Activated CD4-positive, alpha-beta T cell treated with anti-CD3 and anti-CD28 coated beads, Interleukin-2, Interleukin-6, amounts not matched to agents 100 ng/mL and 50 ng/mL, durations not matched to agents 16 hours and 8 hours (primary cell): ENCODE results near the gene ELMO1.

Experiments used
- DNase-seq: peaks from one replicate; pipeline ENCODE4 v3.0.0-alpha.2; 2020

The ELMO1 gene

GRCh38 chr7:37112876-37113275 is 335.8 kb downstream of the ELMO1 start:
- no peak for DNase-seq

GRCh38 chr7:37112218-37112617 is 336.4 kb downstream of the ELMO1 start:
- DNase-seq = no peak

GRCh38 chr7:37111459-37111858 is 337.2 kb downstream of the ELMO1 start:
- no peak for DNase-seq

GRCh38 chr7:37110660-37111424 is 337.8 kb downstream of the ELMO1 start:
- no peak for DNase-seq

GRCh38 chr7:37109843-37110242 is 338.8 kb downstream of the ELMO1 start:
- no peak for DNase-seq

- DNase-seq = no peak
Measured at GRCh38 chr7:37109016-37109683, 339.5 kb downstream of the ELMO1 start.

- peak; percentile 12 for DNase-seq
Measured at GRCh38 chr7:37108615-37109014, 340.0 kb downstream of the ELMO1 start.

- no peak for DNase-seq
Measured at GRCh38 chr7:37107047-37107750, 341.5 kb downstream of the ELMO1 start.

GRCh38 chr7:37105762-37106161 is 342.9 kb downstream of the ELMO1 start:
- no peak for DNase-seq

- no peak for DNase-seq
Measured at GRCh38 chr7:37104822-37105518, 343.7 kb downstream of the ELMO1 start.

- no peak for DNase-seq
Measured at GRCh38 chr7:37102518-37103137, 346.0 kb downstream of the ELMO1 start.

- no peak for DNase-seq
Measured at GRCh38 chr7:37100735-37101331, 347.8 kb downstream of the ELMO1 start.

GRCh38 chr7:37098762-37099161 is 349.9 kb downstream of the ELMO1 start:
- no peak for DNase-seq

GRCh38 chr7:37097983-37098382 is 350.7 kb downstream of the ELMO1 start:
- DNase-seq = no peak

GRCh38 chr7:37097276-37097675 is 351.4 kb downstream of the ELMO1 start:
- DNase-seq = no peak

GRCh38 chr7:37096341-37096740 is 352.3 kb downstream of the ELMO1 start:
- DNase-seq = no peak

GRCh38 chr7:37095122-37095521 is 353.5 kb downstream of the ELMO1 start:
- no peak for DNase-seq

GRCh38 chr7:37093257-37093656 is 355.4 kb downstream of the ELMO1 start:
- DNase-seq = no peak

GRCh38 chr7:37092548-37092947 is 356.1 kb downstream of the ELMO1 start:
- no peak for DNase-seq

- no peak for DNase-seq
Measured at GRCh38 chr7:37089972-37090371, 358.7 kb downstream of the ELMO1 start.

- no peak for DNase-seq
Measured at GRCh38 chr7:37085600-37085999, 363.1 kb downstream of the ELMO1 start.

GRCh38 chr7:37084303-37084702 is 364.4 kb downstream of the ELMO1 start:
- DNase-seq = no peak
